ENCODE measurements around the gene SLC25A26.
A peak's percentile ranks its signal among the peaks of the same experiment; 100 is the strongest.
"Not testable (repeated sequence)": the region's sequence is repeated elsewhere in the genome, so short reads cannot be mapped to it uniquely, and the experiment has no call there.

Gene SLC25A26

DNA sequence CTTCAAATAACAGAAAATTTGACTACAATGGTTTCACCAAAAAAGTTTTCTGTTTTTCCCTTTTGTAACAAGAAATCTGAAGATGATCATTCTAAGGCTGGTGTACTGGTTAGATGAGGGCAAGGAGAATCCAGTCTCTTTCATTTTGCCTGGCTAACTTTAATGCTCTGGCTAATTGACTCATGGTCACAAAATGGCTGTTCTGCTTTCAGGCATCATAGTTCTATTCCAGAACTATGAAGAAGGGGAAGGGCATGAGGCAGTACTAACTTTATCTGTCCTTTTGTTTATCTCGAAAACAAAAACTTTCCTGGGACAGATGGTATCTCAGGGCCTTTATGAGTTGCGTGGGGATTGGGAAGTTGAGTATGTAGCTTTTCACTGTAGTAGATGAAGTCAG lies 50.4 kb downstream of the SLC25A26 start:
- DNase-seq: no peak

DNA sequence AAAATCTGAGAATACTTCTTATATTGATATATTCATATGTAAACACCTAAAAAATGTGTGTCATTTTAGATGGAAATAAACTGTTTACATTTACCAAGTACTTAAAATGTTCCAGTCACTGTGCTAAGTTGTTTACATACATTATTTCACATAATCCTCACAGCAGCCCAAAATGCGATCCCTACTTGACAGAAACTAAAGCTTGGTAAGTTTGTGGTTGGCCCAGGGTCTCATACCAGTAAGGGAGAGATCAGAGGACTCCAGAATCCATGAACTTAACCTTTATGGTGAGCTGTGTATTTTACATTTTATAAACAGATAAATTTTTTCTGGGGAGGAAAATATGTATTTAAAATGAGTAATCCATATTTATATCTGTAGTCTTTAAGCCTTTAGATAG lies 51.2 kb downstream of the SLC25A26 start:
- DNase-seq: no peak

DNA sequence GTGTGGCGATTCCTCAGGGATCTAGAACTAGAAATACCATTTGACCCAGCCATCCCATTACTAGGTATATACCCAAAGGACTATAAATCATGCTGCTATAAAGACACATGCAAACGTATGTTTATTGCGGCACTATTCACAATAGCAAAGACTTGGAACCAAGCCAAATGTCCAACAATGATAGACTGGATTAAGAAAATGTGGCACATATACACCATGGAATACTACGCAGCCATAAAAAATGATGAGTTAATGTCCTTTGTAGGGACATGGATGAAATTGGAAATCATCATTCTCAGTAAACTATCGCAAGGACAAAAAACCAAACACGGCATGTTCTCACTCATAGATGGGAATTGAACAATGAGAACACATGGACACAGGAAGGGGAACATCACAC lies 54.0 kb downstream of the SLC25A26 start:
- not testable (repeated sequence) for DNase-seq

DNA sequence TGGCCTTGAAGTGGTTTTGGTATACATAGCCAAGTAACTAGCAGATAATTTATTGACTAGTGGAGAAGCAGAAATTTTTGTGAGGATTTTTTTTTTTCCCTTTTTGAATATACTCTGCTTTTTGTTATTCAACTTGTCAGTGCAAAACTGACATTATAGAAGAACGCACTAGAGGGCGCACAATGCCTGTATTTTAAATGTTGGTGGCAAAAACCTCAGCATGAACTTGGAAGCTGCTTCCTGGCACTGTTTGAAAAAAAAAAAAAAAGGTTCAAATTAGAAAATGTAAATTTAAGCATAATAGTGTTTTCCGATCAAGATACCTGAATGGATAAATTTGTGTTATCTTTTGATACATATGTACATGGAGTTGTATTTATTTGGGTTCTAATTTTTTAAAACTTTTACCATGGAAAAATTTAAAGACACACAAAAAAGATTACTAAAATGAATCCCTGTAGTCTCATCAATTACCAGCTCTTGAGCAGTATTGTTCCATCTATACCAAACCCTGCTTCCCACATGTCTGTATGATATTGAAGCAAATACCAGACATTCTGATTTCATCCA lies 56.0 kb downstream of the SLC25A26 start:
- peak; percentile 49 to 65 for DNase-seq

GRCh38 chr3:66279168-66279567 lies 58.4 kb downstream of the SLC25A26 start:
- DNase-seq: no peak

DNA sequence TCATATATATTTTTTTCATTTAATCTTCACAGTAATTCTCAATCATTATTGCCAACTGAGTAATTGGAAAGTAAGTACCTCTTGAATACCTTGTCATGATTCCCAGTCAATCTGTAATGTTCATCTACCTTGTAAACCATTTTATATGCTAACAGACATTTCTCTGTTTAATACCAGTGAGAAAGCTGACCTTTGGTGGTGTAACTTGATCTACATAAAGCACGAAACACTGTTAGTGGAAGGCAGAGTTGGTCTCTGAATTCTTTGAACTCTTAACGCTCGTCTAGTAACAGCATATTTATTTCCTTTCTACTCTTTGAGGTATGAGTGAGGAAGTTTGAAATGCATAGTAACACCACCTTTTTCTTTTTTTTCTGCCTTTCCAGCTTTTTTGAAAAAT lies 59.5 kb downstream of the SLC25A26 start:
- no peak for DNase-seq

- DNase-seq: not testable (repeated sequence)
Observed at GRCh38 chr3:66291922-66292321, 71.1 kb downstream of the SLC25A26 start.

- no peak for DNase-seq
Observed at GRCh38 chr3:66297260-66297873, 76.6 kb downstream of the SLC25A26 start.

GRCh38 chr3:66297900-66298299 lies 77.1 kb downstream of the SLC25A26 start:
- DNase-seq: no peak

DNA sequence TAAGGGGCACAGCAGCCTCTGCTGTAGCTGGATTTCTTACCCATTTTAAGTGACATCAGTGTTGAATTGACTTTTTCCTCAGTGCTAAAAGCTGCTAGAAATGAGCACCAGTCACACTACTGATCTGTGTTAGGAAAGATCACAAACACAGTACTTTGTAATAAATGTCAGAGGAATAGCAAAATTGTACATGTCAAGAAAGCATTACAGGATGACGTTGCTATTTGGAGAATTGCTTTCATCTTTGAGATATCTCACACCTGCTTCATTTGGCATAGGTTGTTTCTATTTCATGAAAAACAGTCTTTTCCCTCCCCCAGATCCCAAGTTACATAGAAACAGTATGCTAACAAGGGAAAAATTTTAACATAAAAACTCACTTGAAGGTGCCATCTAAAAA lies 77.8 kb downstream of the SLC25A26 start:
- no peak for DNase-seq

DNA sequence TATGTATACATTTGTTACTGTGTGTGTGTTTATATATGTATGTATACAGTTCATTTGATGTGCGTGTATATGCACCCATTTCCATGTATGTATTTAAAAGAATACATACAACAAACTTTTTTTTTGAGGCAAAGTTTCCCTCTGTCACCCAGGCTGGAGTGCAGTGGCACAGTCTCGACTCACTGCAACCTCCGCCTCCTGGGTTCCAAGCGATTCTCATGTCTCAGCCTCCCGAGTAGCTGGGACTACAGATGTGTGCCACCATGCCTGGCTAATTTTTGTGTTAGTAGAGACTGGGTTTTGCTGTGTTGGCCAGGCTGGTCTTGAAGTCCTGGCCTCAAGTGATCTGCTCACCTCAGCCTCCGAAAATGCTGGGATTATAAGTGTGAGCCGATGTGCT lies 78.3 kb downstream of the SLC25A26 start:
- DNase-seq: not testable (repeated sequence)

DNA sequence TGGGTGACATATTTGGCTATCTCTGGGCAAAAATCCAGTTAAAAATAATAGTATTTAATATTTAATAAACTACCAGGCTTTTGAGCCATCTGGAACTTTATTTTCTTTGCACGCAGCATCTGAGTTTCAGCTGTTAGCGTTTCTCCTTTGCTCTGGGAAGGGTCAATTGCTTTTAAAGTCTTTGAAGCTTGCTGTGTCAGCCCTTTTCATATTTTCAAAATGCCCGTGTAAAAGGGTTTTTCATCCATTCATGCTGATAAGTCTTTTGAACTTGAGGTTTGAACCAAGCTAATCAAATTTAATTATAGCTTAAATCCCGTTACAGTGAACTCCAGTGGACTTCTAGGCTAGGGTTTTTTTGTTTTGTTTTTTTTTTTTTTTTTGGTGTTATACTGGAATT lies 79.1 kb downstream of the SLC25A26 start:
- DNase-seq: peak in 1 of 2 experiments; percentile 2

GRCh38 chr3:66302288-66302687 lies 81.5 kb downstream of the SLC25A26 start:
- DNase-seq: no peak

- peak in 1 of 2 experiments; percentile 20 for DNase-seq
Observed at GRCh38 chr3:66303491-66303901, 82.7 kb downstream of the SLC25A26 start.

GRCh38 chr3:66304293-66304692 lies 83.5 kb downstream of the SLC25A26 start:
- no peak for DNase-seq

- DNase-seq: not testable (repeated sequence)
Observed at GRCh38 chr3:66306086-66306485, 85.3 kb downstream of the SLC25A26 start.

GRCh38 chr3:66306991-66307390 lies 86.2 kb downstream of the SLC25A26 start:
- DNase-seq: not testable (repeated sequence)

DNA sequence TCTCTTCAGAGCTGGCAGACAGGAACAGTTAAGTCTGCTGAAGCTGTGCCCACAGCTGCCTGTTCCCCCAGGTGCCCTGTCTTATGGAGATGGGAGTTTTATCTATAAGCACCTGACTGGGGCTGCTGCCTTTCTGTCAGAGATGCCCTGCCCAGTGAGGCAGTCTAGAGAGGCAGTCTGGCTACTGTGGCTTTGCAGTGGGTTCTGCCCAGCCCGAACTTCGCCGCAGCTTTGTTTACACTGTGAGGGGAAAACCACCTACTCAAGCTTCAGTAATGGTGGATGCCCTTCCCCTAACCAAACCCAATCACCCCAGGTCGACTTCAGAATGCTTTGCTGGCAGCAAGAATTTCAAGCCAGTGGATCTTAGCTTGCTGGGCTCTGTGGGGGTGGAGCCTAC lies 91.2 kb downstream of the SLC25A26 start:
- DNase-seq: no peak

DNA sequence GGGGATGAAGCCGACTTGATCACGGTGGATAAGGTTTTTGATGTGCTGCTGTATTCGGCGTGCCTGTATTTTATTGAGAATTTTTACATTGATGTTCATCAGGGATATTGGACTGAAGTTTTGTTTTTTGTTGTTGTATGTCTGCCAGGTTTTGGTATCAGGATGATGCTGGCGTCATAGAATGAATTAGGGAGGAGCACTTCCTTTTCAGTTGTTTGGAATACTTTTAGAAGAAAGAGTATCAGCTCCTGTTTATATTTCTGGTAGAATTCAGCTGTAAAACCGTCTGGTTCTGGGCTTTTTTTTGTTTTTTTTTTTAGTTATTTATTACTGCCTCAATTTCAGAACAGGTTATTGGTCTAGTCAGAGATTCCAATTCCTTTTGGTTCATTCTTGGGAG lies 93.7 kb downstream of the SLC25A26 start:
- DNase-seq: no peak

GRCh38 chr3:66317750-66318376 lies 97.1 kb downstream of the SLC25A26 start:
- no peak for DNase-seq

DNA sequence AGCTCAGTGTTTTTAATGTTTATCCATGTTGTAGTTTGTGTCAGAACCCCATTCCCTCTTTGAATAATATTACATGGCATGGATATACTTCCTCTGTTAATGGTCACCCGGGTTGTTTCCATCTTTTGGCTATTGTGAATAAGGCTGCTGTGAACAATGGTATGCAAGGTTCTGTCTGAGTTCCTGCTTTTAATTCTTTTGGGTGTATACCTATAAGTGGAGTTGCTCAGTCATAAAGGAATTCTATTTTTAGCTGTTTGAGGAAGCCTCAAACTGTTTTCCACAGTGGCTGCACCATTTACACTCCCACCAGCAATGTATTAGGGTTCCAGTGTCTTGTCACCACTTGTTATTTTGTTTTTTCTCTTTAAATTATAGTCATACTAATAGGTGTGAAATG lies 99.6 kb downstream of the SLC25A26 start:
- DNase-seq: no peak

- DNase-seq: no peak
Observed at GRCh38 chr3:66322436-66322835, 101.6 kb downstream of the SLC25A26 start.

GRCh38 chr3:66326340-66326739 lies 105.5 kb downstream of the SLC25A26 start:
- no peak for DNase-seq

GRCh38 chr3:66335671-66336070 lies 114.9 kb downstream of the SLC25A26 start:
- no peak for DNase-seq

DNA sequence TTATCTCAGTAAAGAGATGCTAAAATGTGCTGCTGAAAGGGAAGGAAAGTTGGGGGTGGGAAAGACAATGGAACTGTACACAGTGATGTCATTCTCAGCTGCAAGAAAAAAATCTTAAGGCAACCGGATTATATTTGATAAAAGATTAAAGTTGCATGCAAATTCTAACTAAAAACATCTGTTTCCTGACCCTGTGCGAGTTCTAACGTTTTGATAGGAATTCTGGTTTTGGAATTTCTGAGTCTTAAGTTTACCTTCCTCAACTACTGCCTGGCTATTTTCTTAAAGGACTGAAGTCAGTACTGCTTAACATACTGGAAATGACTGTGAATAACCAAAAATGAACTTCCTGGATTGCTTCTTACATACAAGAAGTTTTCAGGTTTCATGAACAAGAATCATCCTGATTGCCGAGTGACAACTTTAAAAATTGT lies 115.5 kb downstream of the SLC25A26 start:
- DNase-seq: no peak
